SK-N-SH treated with all-trans-retinoic acid at 6 μM for 48 hours (cell line): ENCODE measurements around the gene UNC5C.

Experiments
- CSDC2 ChIP-seq: fragments of 250-450 bp; sonication (Bioruptor Pico); IDR thresholded peaks from 2 replicates; pipeline ENCODE4 v1.5.0; 2020; ENCODE audit warnings: mild to moderate bottlenecking, moderate library complexity
- GLIS3 ChIP-seq: fragments of 250-450 bp; sonication (Bioruptor Pico); IDR thresholded peaks from 2 replicates; pipeline ENCODE4 v1.5.0; 2020; ENCODE audit warnings: mild to moderate bottlenecking, moderate library complexity
- ISL1 ChIP-seq: fragments of 250-450 bp; sonication (Bioruptor Pico); IDR thresholded peaks from 2 replicates; pipeline ENCODE4 v2.1.2; 2022; ENCODE audit warnings: mild to moderate bottlenecking, moderate library complexity
- SNAI2 ChIP-seq: fragments of 250-450 bp; sonication (Bioruptor Pico); IDR thresholded peaks from 2 replicates; pipeline ENCODE4 v1.5.0; 2020; ENCODE audit warnings: mild to moderate bottlenecking, moderate library complexity
- TSHZ2 ChIP-seq: fragments of 250-450 bp; sonication (Bioruptor Pico); IDR thresholded peaks from 2 replicates; pipeline ENCODE4 v1.5.0; 2020; ENCODE audit warnings: mild to moderate bottlenecking, moderate library complexity
- ZFP3 ChIP-seq: fragments of 250-450 bp; sonication (Bioruptor Pico); IDR thresholded peaks from 2 replicates; pipeline ENCODE4 v1.5.0; 2020; ENCODE audit warnings: mild to moderate bottlenecking, moderate library complexity
- ZFP30 ChIP-seq: fragments of 450-650 bp; formaldehyde crosslinking; IDR thresholded peaks from 2 replicates; pipeline ENCODE4 v1.5.0; 2022; ENCODE audit warnings: mild to moderate bottlenecking, moderate library complexity
- ZNF565 ChIP-seq: fragments of 450-650 bp; formaldehyde crosslinking; conservative IDR thresholded peaks from 2 replicates; pipeline ENCODE4 v1.5.0; 2020; ENCODE audit warnings: low read depth, mild to moderate bottlenecking, moderate library complexity

GRCh38 chr4:95571577-95571976 lies 22.8 kb upstream of the UNC5C start:
- TF ChIP-seq ZFP30 (CRISPR knock-in tag) = no peak
- TF ChIP-seq ISL1 (CRISPR knock-in tag) = no peak
- no peak for TF ChIP-seq TSHZ2 (CRISPR knock-in tag)
- no peak for TF ChIP-seq CSDC2
- no peak for TF ChIP-seq SNAI2
- TF ChIP-seq GLIS3 (CRISPR knock-in tag) = no peak
- TF ChIP-seq ZNF565 (CRISPR knock-in tag) = no peak
- TF ChIP-seq ZFP3 (CRISPR knock-in tag) = no peak
